Ovary (tissue), 9 donors: ENCODE measurements around the gene TNPO1. TPM values are rescaled to one million over a fixed set of nuclear protein-coding genes. Genes with fewer than 3 reads are reported as not detected.

Experiments used
- DNase-seq, 5 donors: peaks; one replicate each; pipeline ENCODE4 v3.0.0-alpha.2; 2019 to 2020
- H3K27ac ChIP-seq, 2 donors: fragments of 200-600 bp; one replicate each; pipeline versions ENCODE4 v1.5.1 to v1.8.0; 2019 to 2022
- H3K27me3 ChIP-seq: fragments of 200-600 bp; one replicate; pipeline ENCODE4 v1.8.0; 2022
- H3K36me3 ChIP-seq: fragments of 200-600 bp; sonication (generic); one replicate; pipeline ENCODE4 v1.5.1; 2019
- H3K4me1 ChIP-seq: one replicate; pipeline ENCODE4 v1.8.1; 2013; ENCODE audit warnings: mild to moderate bottlenecking, moderate library complexity; ENCODE audit not compliant: insufficient read depth
- H3K4me3 ChIP-seq: fragments of 200-600 bp; sonication (generic); one replicate; pipeline ENCODE4 v1.5.1; 2017
- H3K9me3 ChIP-seq, 2 donors: fragments of 200-600 bp in 1 of 2; sonication (generic) in 1 of 2; one replicate each; pipeline versions ENCODE4 v1.5.1 to v1.8.1; 2013 to 2019; ENCODE audit warnings: mild to moderate bottlenecking in 1 of 2, moderate library complexity in 1 of 2
- EP300 ChIP-seq: sonication (generic); formaldehyde crosslinking; IDR thresholded peaks from one replicate; pipeline ENCODE4 v1.6.1; 2017; ENCODE audit warnings: antibody characterized with exemption
- POLR2A ChIP-seq: fragments of 450-650 bp; IDR thresholded peaks from one replicate; pipeline ENCODE4 v1.6.1; 2017; ENCODE audit warnings: antibody characterized with exemption, mild to moderate bottlenecking, moderate library complexity
- WGBS, 3 donors: extraction: QIAGEN DNeasy Blood & Tissue Kit in 1 of 3; methylation state at CpG; one replicate each; pipeline versions ENCODE4 v1.1.5 to v1.1.7; 2013 to 2017; 5-methylcytosine and 5-hydroxymethylcytosine counted together
- intact Hi-C, 4 donors: fragments of 100-400 bp; cut with DNase I; formaldehyde crosslinking; loops; one replicate each; pipeline versions ENCODE4 v1.11.0 to v1.15.1; 2022 to 2023
- polyA plus RNA-seq, 2 donors: library from polyadenylated mRNA; stranded (reverse); fragments of 200-250 nt in 1 of 2; fragments of 350-450 nt in 1 of 2; fragmentation: Illumina TruSeq in 1 of 2; extraction: RNeasy Lipid Tissue Mini Kit (QIAGEN cat#74804) in 1 of 2; gene quantifications; one replicate each; pipeline ENCODE4 v1.2.3, GENCODE V29; 2013 to 2014
- total RNA-seq, 7 donors: library from RNA; depleted of rRNA in 2 of 7; stranded (reverse); fragments of >200 nt in 2 of 7; fragmentation: NEBNext Ultra II Directional in 3 of 7; extraction: Animal tissue kit (Norgen Biotek cat#: 25700) in 3 of 7; gene quantifications; one replicate each; pipeline versions ENCODE4 v1.1.0 to v1.2.4, GENCODE V29; 2016 to 2023
- TF ChIP-seq, protein P1 (sequence below), 3 donors: fragments of 450-650 bp in 2 of 3; fragments of 200-600 bp in 1 of 3; IDR thresholded peaks; one replicate each; pipeline versions ENCODE4 v1.5.1 to v1.8.0; 2016 to 2022; ENCODE audit warnings: antibody characterized with exemption in 3 of 3, mild to moderate bottlenecking in 1 of 3
- donor health status: DM: no; HTN: no; CAD: no; lungs with moderate emphysema.
- donor health status: DM: no; HTN: no; CAD: no.
- donor health status: Bipolar disorder and iron deficiency.
- donor health status: DM: yes; HTN: yes; CAD: no.
- donor health status: DM: no; HTN: no; CAD: no.
- donor health status: DM: yes; HTN: yes; CAD: no.

Gene TNPO1
- total and polyA plus RNA-seq, 9 donors = 14.9 to 99.3 (median 61.8) TPM

DNA sequence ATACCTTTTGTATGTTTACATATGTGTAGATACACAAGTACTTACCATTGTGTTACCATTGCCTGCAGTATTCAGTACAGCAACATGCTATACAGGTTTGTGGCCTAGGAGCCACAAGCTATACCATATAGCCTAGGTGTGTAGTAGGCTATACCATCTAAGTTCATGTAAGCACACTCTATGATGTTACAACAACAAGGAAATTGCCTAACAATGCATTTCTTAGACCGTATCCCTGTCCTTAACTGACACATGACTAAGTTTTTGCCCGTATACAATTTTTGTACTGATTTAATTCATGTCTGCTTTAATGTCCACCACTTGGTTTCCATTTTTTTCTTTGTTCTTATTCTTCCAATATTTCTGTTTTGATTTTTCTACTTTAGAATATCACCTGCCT lies 18.5 kb downstream of the TNPO1 start:
- Histone ChIP-seq H3K4me1 (peaks cover under 1% of the 10 kb centered on the region), H3K9me3 (no peaks in the 10 kb centered on the region), H3K4me3 (no peak overlapping the region), H3K36me3 (no peaks in the 10 kb centered on the region), H3K27me3 (no peaks in the 10 kb centered on the region), H3K27ac (no peak overlapping the region)
- intact Hi-C loops = no loop called here
- TF ChIP-seq, protein P1, sequence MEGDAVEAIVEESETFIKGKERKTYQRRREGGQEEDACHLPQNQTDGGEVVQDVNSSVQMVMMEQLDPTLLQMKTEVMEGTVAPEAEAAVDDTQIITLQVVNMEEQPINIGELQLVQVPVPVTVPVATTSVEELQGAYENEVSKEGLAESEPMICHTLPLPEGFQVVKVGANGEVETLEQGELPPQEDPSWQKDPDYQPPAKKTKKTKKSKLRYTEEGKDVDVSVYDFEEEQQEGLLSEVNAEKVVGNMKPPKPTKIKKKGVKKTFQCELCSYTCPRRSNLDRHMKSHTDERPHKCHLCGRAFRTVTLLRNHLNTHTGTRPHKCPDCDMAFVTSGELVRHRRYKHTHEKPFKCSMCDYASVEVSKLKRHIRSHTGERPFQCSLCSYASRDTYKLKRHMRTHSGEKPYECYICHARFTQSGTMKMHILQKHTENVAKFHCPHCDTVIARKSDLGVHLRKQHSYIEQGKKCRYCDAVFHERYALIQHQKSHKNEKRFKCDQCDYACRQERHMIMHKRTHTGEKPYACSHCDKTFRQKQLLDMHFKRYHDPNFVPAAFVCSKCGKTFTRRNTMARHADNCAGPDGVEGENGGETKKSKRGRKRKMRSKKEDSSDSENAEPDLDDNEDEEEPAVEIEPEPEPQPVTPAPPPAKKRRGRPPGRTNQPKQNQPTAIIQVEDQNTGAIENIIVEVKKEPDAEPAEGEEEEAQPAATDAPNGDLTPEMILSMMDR (IDR thresholded peaks at IDR 0.05) = no peak
- TF ChIP-seq POLR2A = no peak
- TF ChIP-seq EP300 = no peak
- DNase-seq = no peak
- WGBS, 3 donors = 91 to 97% (median 95%) methylated on average over 2 of the region's 2 CpGs

DNA sequence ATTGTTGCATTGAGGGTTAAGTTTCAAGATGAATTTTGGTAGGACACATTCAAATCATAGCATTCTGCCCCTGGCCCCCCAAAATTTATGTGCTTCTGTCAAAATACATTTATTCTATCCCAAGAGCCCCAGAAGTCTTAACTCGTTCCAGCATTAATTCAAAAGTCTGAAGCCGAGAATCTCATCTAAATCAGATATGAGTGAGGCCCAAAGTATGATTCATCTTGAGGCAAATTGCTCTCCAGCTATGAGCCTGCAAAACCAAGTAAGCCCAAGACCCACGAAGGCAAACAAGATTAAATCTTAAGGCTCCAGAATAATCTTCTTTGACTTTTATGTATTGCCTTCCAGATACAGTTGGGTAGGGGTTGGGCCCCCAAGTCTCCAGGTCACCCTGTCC lies 19.2 kb downstream of the TNPO1 start:
- Histone ChIP-seq H3K4me1 (peaks cover 2% of the 10 kb centered on the region), H3K9me3 (no peaks in the 10 kb centered on the region), H3K36me3 (no peaks in the 10 kb centered on the region), H3K27me3 (no peaks in the 10 kb centered on the region), H3K4me3 (no peak overlapping the region), H3K27ac (no peak overlapping the region)
- 92 to 95% (median 94%) methylated on average over 3 of the region's 3 CpGs for WGBS, 3 donors
- intact Hi-C loops = no loop called here
- no peak for DNase-seq
- TF ChIP-seq, protein P1 (IDR thresholded peaks at IDR 0.05) = no peak
- TF ChIP-seq EP300 (no peak), POLR2A (no peak)

DNA sequence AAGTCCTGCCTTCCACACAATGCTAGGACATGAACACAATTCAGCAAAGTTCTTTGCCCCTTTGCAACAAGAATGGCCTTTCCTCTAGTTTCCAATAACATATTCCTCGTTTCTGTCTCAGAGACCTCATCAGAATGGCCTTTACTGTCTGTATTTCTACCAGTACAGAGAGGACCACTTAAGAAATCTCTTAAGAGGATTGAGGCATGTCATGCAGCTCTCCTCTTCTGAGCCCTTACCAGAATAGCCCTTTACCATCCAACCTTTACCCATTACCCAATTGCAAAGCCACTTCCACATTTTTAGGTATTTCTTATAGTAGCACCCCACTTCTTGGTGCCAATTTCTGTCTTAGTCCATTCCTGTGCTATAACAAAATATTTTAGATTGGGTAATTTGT lies 20.3 kb downstream of the TNPO1 start:
- TF ChIP-seq, protein P1 (IDR thresholded peaks at IDR 0.05) = no peak
- TF ChIP-seq EP300 = no peak
- no peak for TF ChIP-seq POLR2A
- Histone ChIP-seq H3K4me3 (no peak overlapping the region), H3K27ac (no peak overlapping the region), H3K27me3 (no peaks in the 10 kb centered on the region), H3K36me3 (no peaks in the 10 kb centered on the region), H3K4me1 (peaks cover 2% of the 10 kb centered on the region), H3K9me3 (no peaks in the 10 kb centered on the region)
- intact Hi-C loops = no loop called here
- WGBS, 3 donors = 92 to 95% (median 93%) methylated on average over 1 of the region's 1 CpG
- no peak for DNase-seq

DNA sequence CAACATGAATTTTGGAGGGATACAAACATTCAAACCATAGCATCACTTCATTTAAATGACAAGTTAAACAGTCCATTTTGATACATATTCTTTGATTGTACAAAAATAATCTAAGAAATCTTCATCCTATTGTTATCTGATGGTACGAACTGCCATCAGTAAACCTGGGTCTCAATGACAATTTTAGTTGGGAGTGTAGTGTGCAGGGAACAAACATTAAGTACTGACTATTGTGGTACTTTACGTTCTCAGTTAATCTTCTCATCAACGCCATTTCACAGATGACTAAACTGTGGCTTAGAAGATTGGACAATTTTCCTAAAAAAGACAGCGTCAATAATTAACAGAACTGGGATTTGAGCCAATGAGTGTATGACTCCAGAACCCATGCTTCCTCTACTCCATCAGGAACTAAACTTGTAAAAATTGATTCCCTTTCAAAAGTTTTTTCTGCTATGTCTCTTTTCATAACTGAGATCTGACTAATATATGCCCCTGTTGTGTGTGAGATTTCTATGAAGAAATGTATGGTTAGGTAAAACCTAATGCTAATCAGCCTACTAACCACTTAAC lies 21.1 kb downstream of the TNPO1 start:
- H3K27ac ChIP-seq = no peak overlapping the region
- intact Hi-C loops = no loop called here
- no peaks in the 10 kb centered on the region for H3K27me3 ChIP-seq
- no peaks in the 10 kb centered on the region for H3K9me3 ChIP-seq
- H3K36me3 ChIP-seq = no peaks in the 10 kb centered on the region
- TF ChIP-seq POLR2A (no peak), EP300 (no peak)
- TF ChIP-seq, protein P1 (IDR thresholded peaks at IDR 0.05) = no peak
- 80 to 85% (median 84%) methylated on average over 4 of the region's 4 CpGs for WGBS, 3 donors
- no peak for DNase-seq
- H3K4me1 ChIP-seq = peaks cover 2% of the 10 kb centered on the region
- no peak overlapping the region for H3K4me3 ChIP-seq
